K562 (cell line): ENCODE data around the gene RAD50. TPM values are rescaled to one million over a fixed set of nuclear protein-coding genes. Genes with fewer than 3 reads are reported as not detected.
A peak's percentile ranks its signal among the peaks of the same experiment; 100 is the strongest.

Source experiments
- ATAC-seq: fragments of 200-7000 bp; cut with Tn5 transposase; 3 replicates; pipeline ENCODE4 v1.9.1; 2020; ENCODE audit warnings: moderate library complexity
- BruUV-seq: library from RNA; stranded (reverse); fragments of 400-500 nt; replicated peaks from 2 replicates; lab custom pipeline; 2021; lab: Mats Ljungman, UMichigan
- CTCF ChIA-PET: fragments of 300-600 bp; formaldehyde crosslinking; extraction: SDS; loops from one replicate; lab custom pipeline; 2021; ENCODE audit warnings: low intra/inter-chr PET ratio; lab: Yijun Ruan, JAX
- POLR2A ChIA-PET: fragments of 300-600, 350-650 bp; sonication (Branson Sonifier 250); formaldehyde crosslinking; extraction: SDS; loops from one replicate; lab custom pipeline; 2021; ENCODE audit warnings: antibody characterized with exemption, inconsistent platforms; lab: Yijun Ruan, JAX
- DNase-seq, 4 experiments: peaks; one replicate each; pipeline versions ENCODE4 v3.0.0 to v3.0.0-alpha.2; 2011 to 2018; ENCODE audit warnings: low spot score in 3 of 4, mixed read lengths in 3 of 4; ENCODE audit errors: extremely low read depth in 1 of 4
- FAIRE-seq: peaks from 2 replicates; lab custom pipeline; 2011; peaks lifted over from hg19 to GRCh38; lab: Jason Lieb, UNC
- H2AFZ ChIP-seq: 2 replicates; pipeline ENCODE4 v1.6.0; 2011; ENCODE audit warnings: low read depth, low read length, control low read depth, inconsistent platforms
- H3K27ac ChIP-seq: fragments of 200-600 bp; 3 replicates; pipeline ENCODE4 v1.8.0; 2011; ENCODE audit warnings: low read depth, mild to moderate bottlenecking, control low read depth, inconsistent platforms, low read length, moderate library complexity, mixed read lengths; ENCODE audit errors: extremely low read depth
- H3K27me3 ChIP-seq, 2 experiments: fragments of 300-600 bp in 1 of 2; 2 replicates in 1 of 2; 3 replicates in 1 of 2; pipeline versions ENCODE4 v1.6.0 to v1.8.0; 2011; ENCODE audit warnings: inconsistent platforms in 2 of 2, low read length in 2 of 2, mild to moderate bottlenecking in 1 of 2, mixed read lengths in 1 of 2, moderate library complexity in 1 of 2; ENCODE audit not compliant: control insufficient read depth in 2 of 2, insufficient read depth in 2 of 2
- H3K36me3 ChIP-seq: fragments of 300-600 bp; 3 replicates; pipeline ENCODE4 v1.8.0; 2011; ENCODE audit warnings: mild to moderate bottlenecking, low read length, inconsistent platforms; ENCODE audit not compliant: control insufficient read depth, insufficient read depth
- H3K4me1 ChIP-seq, 2 experiments: fragments of 200-600 bp in 1 of 2; replicated peaks in 1 of 2; 2 replicates in 1 of 2; 3 replicates in 1 of 2; pipeline versions ENCODE4 v1.5.1 to v1.8.0; 2011; ENCODE audit warnings: inconsistent platforms in 2 of 2, low read length in 2 of 2, mild to moderate bottlenecking in 1 of 2, mixed read lengths in 1 of 2, moderate library complexity in 1 of 2; ENCODE audit not compliant: control insufficient read depth in 2 of 2, insufficient read depth in 2 of 2
- H3K4me2 ChIP-seq: 2 replicates; pipeline ENCODE4 v1.6.1; 2011; ENCODE audit warnings: low read length, control low read depth, inconsistent platforms, mixed read lengths; ENCODE audit not compliant: insufficient read depth
- H3K4me3 ChIP-seq: fragments of 200-600 bp; sonication (generic), shearing (Covaris generic); 2 replicates; pipeline ENCODE4 v1.5.1; 2016; ENCODE audit warnings: control low read depth, inconsistent platforms
- H3K79me2 ChIP-seq: fragments of 200-600 bp; 3 replicates; pipeline ENCODE4 v1.8.0; 2011; ENCODE audit warnings: low read length, inconsistent platforms; ENCODE audit not compliant: control insufficient read depth, insufficient read depth
- H3K9ac ChIP-seq, 2 experiments: 2 replicates each; pipeline versions ENCODE4 v1.6.0 to v1.6.1; 2011; ENCODE audit warnings: low read depth in 2 of 2, low read length in 2 of 2, control low read depth in 1 of 2, inconsistent platforms in 1 of 2, mild to moderate bottlenecking in 1 of 2, mixed read lengths in 1 of 2; ENCODE audit not compliant: insufficient read depth in 1 of 2
- H3K9me1 ChIP-seq: one replicate; pipeline ENCODE4 v1.6.0; 2011; ENCODE audit warnings: inconsistent platforms, mild to moderate bottlenecking, low read length, moderate library complexity; ENCODE audit not compliant: control insufficient read depth, insufficient read depth
- H3K9me3 ChIP-seq: replicated peaks from 2 replicates; pipeline ENCODE4 v1.5.1; 2011; ENCODE audit warnings: low read depth, low read length, inconsistent platforms; ENCODE audit not compliant: control insufficient read depth, insufficient read depth
- H4K20me1 ChIP-seq: replicated peaks from 2 replicates; pipeline ENCODE4 v1.6.1; 2011; ENCODE audit warnings: low read length, inconsistent platforms, mixed read lengths; ENCODE audit not compliant: control insufficient read depth, insufficient read depth
- E2F6 ChIP-seq, 2 experiments: IDR thresholded peaks; 2 replicates each; pipeline ENCODE4 v1.6.1; 2011; ENCODE audit warnings: borderline replicate concordance in 1 of 2, control low read depth in 1 of 2, low read depth in 1 of 2, low read length in 1 of 2, mild to moderate bottlenecking in 1 of 2, mixed read lengths in 1 of 2, moderate library complexity in 1 of 2; ENCODE audit not compliant: insufficient read depth in 1 of 2, insufficient read length in 1 of 2, poor library complexity in 1 of 2, severe bottlenecking in 1 of 2; ENCODE audit errors: extremely low read depth in 1 of 2
- GATA2 ChIP-seq: sonication (generic); formaldehyde crosslinking; IDR thresholded peaks from 2 replicates; pipeline ENCODE4 v1.4.0; 2020; ENCODE audit warnings: mild to moderate bottlenecking, missing genetic modification reagents
- HDAC3 ChIP-seq: fragments of 450-650 bp; IDR thresholded peaks from 2 replicates; pipeline ENCODE4 v1.6.1; 2018; ENCODE audit warnings: borderline replicate concordance, mild to moderate bottlenecking, moderate library complexity; ENCODE audit not compliant: partially characterized antibody
- L3MBTL2 ChIP-seq: fragments of 450-650 bp; IDR thresholded peaks from 2 replicates; pipeline ENCODE4 v1.6.1; 2016; ENCODE audit warnings: mild to moderate bottlenecking, moderate library complexity
- SMC3 ChIP-seq: conservative IDR thresholded peaks from 2 replicates; pipeline ENCODE4 v1.6.1; 2011; ENCODE audit warnings: low read depth, low read length, improper control_type of control experiment; ENCODE audit not compliant: insufficient read depth
- WGBS: fragments of 100-300 bp; shearing (Covaris generic); methylation state at CpG from one replicate; pipeline ENCODE4 v1.1.6; 2016; ENCODE audit warnings: low coverage, mixed read lengths; ENCODE audit not compliant: insufficient coverage; ENCODE audit errors: missing lambda C conversion rate; 5-methylcytosine and 5-hydroxymethylcytosine counted together
- in situ Hi-C: fragments of 300-500 bp; cut with MboI; formaldehyde crosslinking; loops from 4 replicates; pipeline ENCODE4 v1.15.0; 2018; ENCODE audit warnings: inconsistent platforms, mixed read lengths
- intact Hi-C: fragments of 100-400 bp; cut with micrococcal nuclease; formaldehyde crosslinking; loops from 2 replicates; pipeline ENCODE4 v1.14.2; 2022
- polyA plus RNA-seq, 8 experiments: library from polyadenylated mRNA; depleted of rRNA in 4 of 8; stranded (reverse) in 5 of 8; unstranded in 3 of 8; fragments of >200 nt; fragmentation: Nextera tagmentation in 2 of 8; fragmentation: Illumina TruSeq in 1 of 8; extraction: Ambion mirVana in 2 of 8; extraction: Trizol in 1 of 8; gene quantifications; 2 replicates each; pipeline versions ENCODE4 v1.2.1 to v1.2.3, GENCODE V29; 2011 to 2014; ENCODE audit warnings: inconsistent platforms in 1 of 8, missing spikeins in 1 of 8
- total RNA-seq, 7 experiments: library from RNA; depleted of rRNA in 6 of 7; stranded (reverse); fragments of >200 nt in 6 of 7; fragmentation: Illumina TruSeq in 2 of 7; extraction: Trizol in 2 of 7; gene quantifications; 2 replicates each; pipeline versions ENCODE4 v1.2.1 to v1.2.3, GENCODE V29; 2011 to 2021; ENCODE audit warnings: low replicate concordance in 1 of 7
- TF ChIP-seq, protein P1 (sequence below): fragments of 250-450 bp; sonication (Bioruptor Pico); IDR thresholded peaks from 2 replicates; pipeline ENCODE4 v1.9.0; 2021; ENCODE audit warnings: mild to moderate bottlenecking, inconsistent platforms

RAD50 gene
- total and polyA plus RNA-seq, 9 of the 15 experiments (the other 6 are each of a cell fraction or from before 2014, with no cell fraction given), result 15.3 to 74.2 (median 44.1) TPM

GRCh38 chr5:132673939-132674630 lies 117.3 kb downstream of the RAD50 start, which contains the start of gene IL4:
IL4 (plus strand) TSS chr5:132673989; CDS start chr5:132674051, 62 bp downstream.
- ATAC-seq, result peak; percentile 10; the same call in 2 of the 3 replicates
- in situ Hi-C loops, result no loop called here
- POLR2A ChIA-PET, result interaction anchor here (1.1 to 2.2 kb wide), 5 partner anchors 10 to 42 kb away, joined by 3 to 12 read pairs (median 5); no protein-coding TSS in a partner anchor
- peak within 1 kb of the TSS; percentile 85 for H2AFZ ChIP-seq
- no peaks in the 10 kb centered on the region for H4K20me1 ChIP-seq
- H3K79me2 ChIP-seq, result no peaks in the 10 kb centered on the region
- CTCF ChIA-PET, result no interaction called here
- no peaks in the 10 kb centered on the region for H3K9me3 ChIP-seq
- intact Hi-C loops, result loop anchor here (10.0 kb wide), 1 partner anchor 211 kb away; no protein-coding TSS in a partner anchor
- 50% methylated on average over 14 of the region's 14 CpGs for WGBS
- peak within 1 kb of the TSS; percentile 21 to 86; a peak in 3 of 4 replicates for H3K9ac ChIP-seq
- no peaks in the 10 kb centered on the region for H3K36me3 ChIP-seq
- H3K9me1 ChIP-seq, result no peaks in the 10 kb centered on the region
- FAIRE-seq, result peak; percentile 49
- DNase-seq, result no peak
- H3K27ac ChIP-seq, result no peak within 1 kb of the TSS; the same call in 2 of the 3 replicates
- H3K4me3 ChIP-seq, result no peak within 1 kb of the TSS
- peak within 1 kb of the TSS; percentile 48 for H3K4me2 ChIP-seq
- H3K4me1 ChIP-seq, result peaks cover 22 to 40% of the 10 kb centered on the region in 2 experiments; a peak in 4 of 5 replicates
- no TSS peak for BruUV-seq
- no peaks in the 10 kb centered on the region for H3K27me3 ChIP-seq
- TF ChIP-seq SMC3, result no peak
- TF ChIP-seq, protein P1, sequence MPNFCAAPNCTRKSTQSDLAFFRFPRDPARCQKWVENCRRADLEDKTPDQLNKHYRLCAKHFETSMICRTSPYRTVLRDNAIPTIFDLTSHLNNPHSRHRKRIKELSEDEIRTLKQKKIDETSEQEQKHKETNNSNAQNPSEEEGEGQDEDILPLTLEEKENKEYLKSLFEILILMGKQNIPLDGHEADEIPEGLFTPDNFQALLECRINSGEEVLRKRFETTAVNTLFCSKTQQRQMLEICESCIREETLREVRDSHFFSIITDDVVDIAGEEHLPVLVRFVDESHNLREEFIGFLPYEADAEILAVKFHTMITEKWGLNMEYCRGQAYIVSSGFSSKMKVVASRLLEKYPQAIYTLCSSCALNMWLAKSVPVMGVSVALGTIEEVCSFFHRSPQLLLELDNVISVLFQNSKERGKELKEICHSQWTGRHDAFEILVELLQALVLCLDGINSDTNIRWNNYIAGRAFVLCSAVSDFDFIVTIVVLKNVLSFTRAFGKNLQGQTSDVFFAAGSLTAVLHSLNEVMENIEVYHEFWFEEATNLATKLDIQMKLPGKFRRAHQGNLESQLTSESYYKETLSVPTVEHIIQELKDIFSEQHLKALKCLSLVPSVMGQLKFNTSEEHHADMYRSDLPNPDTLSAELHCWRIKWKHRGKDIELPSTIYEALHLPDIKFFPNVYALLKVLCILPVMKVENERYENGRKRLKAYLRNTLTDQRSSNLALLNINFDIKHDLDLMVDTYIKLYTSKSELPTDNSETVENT, result no peak
- TF ChIP-seq L3MBTL2, result peak; percentile 54
- peak in 1 of 2 experiments; percentile 56 for TF ChIP-seq E2F6 (IDR thresholded peaks at IDR 0.05; ENCODE audit: borderline replicate concordance in 1 of 2, extremely low read depth in 1 of 2, insufficient read depth in 1 of 2, insufficient read length in 1 of 2, low read depth in 1 of 2, low read length in 1 of 2, poor library complexity in 1 of 2, severe bottlenecking in 1 of 2)
- TF ChIP-seq GATA2 (CRISPR knock-in tag), result peak; percentile 32; the same call in 1 of the 2 replicates
- no peak for TF ChIP-seq HDAC3
